Measurements from ENCODE around the gene PROS1.
"Not testable (repeated sequence)": the region's sequence is repeated elsewhere in the genome, so short reads cannot be mapped to it uniquely, and the experiment has no call there.

PROS1 gene

GRCh38 chr3:93917546-93918029 is 56.1 kb downstream of the PROS1 start:
- not testable (repeated sequence) for H2BK15ac ChIP-seq (ENCODE audit: low read length); H3K4me2 ChIP-seq (ENCODE audit: insufficient read depth, low read length, poor library complexity, severe bottlenecking)
- WGBS, 2 donors (ENCODE audit: extremely low coverage in 2 of 2, insufficient read length in 2 of 2, insufficient replicate concordance in 1 of 2): no CpG with 5 or more reads among the region's 17 CpGs

GRCh38 chr3:93913623-93914022 is 60.1 kb downstream of the PROS1 start:
- not testable (repeated sequence) for H4K8ac ChIP-seq (ENCODE audit: low read depth, low read length); H2AFZ ChIP-seq (ENCODE audit: low read length); DNase-seq (ENCODE audit: low spot score); H2BK120ac ChIP-seq (ENCODE audit: low read depth, low read length); H3K79me1 ChIP-seq (ENCODE audit: low read depth, low read length); H3K27ac ChIP-seq (replicated peaks; ENCODE audit: low read length); H3K4me1 ChIP-seq (ENCODE audit: control insufficient read depth in 2 of 2, insufficient read depth in 1 of 2, low read depth in 1 of 2, low read length in 2 of 2); H3K4ac ChIP-seq (ENCODE audit: low read length); H2AK5ac ChIP-seq (ENCODE audit: low read depth, low read length); H2BK12ac ChIP-seq (ENCODE audit: low read length); H3K14ac ChIP-seq (ENCODE audit: low read length); H2BK5ac ChIP-seq (ENCODE audit: low read length); H3K9ac ChIP-seq (ENCODE audit: low read depth, low read length, poor library complexity); H4K91ac ChIP-seq (ENCODE audit: low read depth, low read length, poor library complexity); H3K36me3 ChIP-seq (replicated peaks in 1 of 2; ENCODE audit: control insufficient read depth in 2 of 2, insufficient read depth in 2 of 2, low read length in 2 of 2); H3K4me2 ChIP-seq (ENCODE audit: insufficient read depth, low read length, poor library complexity, severe bottlenecking); H3K4me3 ChIP-seq (ENCODE audit: low read length in 2 of 2); H3K18ac ChIP-seq (ENCODE audit: low read length); H3K27me3 ChIP-seq (ENCODE audit: control insufficient read depth in 3 of 3, insufficient read depth in 3 of 3, low read depth in 1 of 3, low read length in 3 of 3); H3K9me3 ChIP-seq (replicated peaks in 1 of 2; ENCODE audit: control insufficient read depth in 2 of 2, insufficient read depth in 1 of 2, low read depth in 1 of 2, low read length in 2 of 2); H3K23ac ChIP-seq (ENCODE audit: low read depth, low read length, poor library complexity); H2BK15ac ChIP-seq (ENCODE audit: low read length)
- no CpG with 5 or more reads among the region's 1 CpG for WGBS, 2 donors (ENCODE audit: extremely low coverage in 2 of 2, insufficient read length in 2 of 2, insufficient replicate concordance in 1 of 2)

More at GRCh38 chr3:93917546-93918029, 56.1 kb downstream of the PROS1 start:
- H2BK5ac ChIP-seq (ENCODE audit: low read length); H3K27ac ChIP-seq (replicated peaks; ENCODE audit: low read length); H2BK120ac ChIP-seq (ENCODE audit: low read depth, low read length); H3K9ac ChIP-seq (ENCODE audit: low read depth, low read length, poor library complexity); H3K4me1 ChIP-seq (ENCODE audit: control insufficient read depth in 2 of 2, insufficient read depth in 1 of 2, low read depth in 1 of 2, low read length in 2 of 2); H2BK12ac ChIP-seq (ENCODE audit: low read length); H3K36me3 ChIP-seq (replicated peaks in 1 of 2; ENCODE audit: control insufficient read depth in 2 of 2, insufficient read depth in 2 of 2, low read length in 2 of 2); H4K8ac ChIP-seq (ENCODE audit: low read depth, low read length); H3K27me3 ChIP-seq (ENCODE audit: control insufficient read depth in 3 of 3, insufficient read depth in 3 of 3, low read depth in 1 of 3, low read length in 3 of 3); DNase-seq (ENCODE audit: low spot score); H2AFZ ChIP-seq (ENCODE audit: low read length); H3K14ac ChIP-seq (ENCODE audit: low read length); H3K23ac ChIP-seq (ENCODE audit: low read depth, low read length, poor library complexity); H3K79me1 ChIP-seq (ENCODE audit: low read depth, low read length); H3K18ac ChIP-seq (ENCODE audit: low read length); H2AK5ac ChIP-seq (ENCODE audit: low read depth, low read length); H3K4me3 ChIP-seq (ENCODE audit: low read length in 2 of 2); H3K9me3 ChIP-seq (replicated peaks in 1 of 2; ENCODE audit: control insufficient read depth in 2 of 2, insufficient read depth in 1 of 2, low read depth in 1 of 2, low read length in 2 of 2); H4K91ac ChIP-seq (ENCODE audit: low read depth, low read length, poor library complexity); H3K4ac ChIP-seq (ENCODE audit: low read length): not testable (repeated sequence)

- Histone ChIP-seq H2BK5ac (ENCODE audit: low read length) (no peak overlapping the region), H3K4me3 (ENCODE audit: low read length in 2 of 2) (no peak overlapping the region), H3K4ac (ENCODE audit: low read length) (no peak overlapping the region), H4K8ac (ENCODE audit: low read depth, low read length) (no peak overlapping the region), H3K79me1 (ENCODE audit: low read depth, low read length) (peaks cover 3% of the 10 kb centered on the region), H3K27ac (replicated peaks; ENCODE audit: low read length) (no peak overlapping the region), H2AK5ac (ENCODE audit: low read depth, low read length) (no peak overlapping the region), H4K91ac (ENCODE audit: low read depth, low read length, poor library complexity) (no peak overlapping the region), H3K23ac (ENCODE audit: low read depth, low read length, poor library complexity) (no peak overlapping the region), H3K4me2 (ENCODE audit: insufficient read depth, low read length, poor library complexity, severe bottlenecking) (no peak overlapping the region), H3K27me3 (ENCODE audit: control insufficient read depth in 3 of 3, insufficient read depth in 3 of 3, low read depth in 1 of 3, low read length in 3 of 3) (no peaks in the 10 kb centered on the region), H2BK120ac (ENCODE audit: low read depth, low read length) (no peak overlapping the region), H3K9me3 (replicated peaks in 1 of 2; ENCODE audit: control insufficient read depth in 2 of 2, insufficient read depth in 1 of 2, low read depth in 1 of 2, low read length in 2 of 2) (peaks cover 0 to 4% of the 10 kb centered on the region in 2 donors), H3K4me1 (ENCODE audit: control insufficient read depth in 2 of 2, insufficient read depth in 1 of 2, low read depth in 1 of 2, low read length in 2 of 2) (no peaks in the 10 kb centered on the region), H3K9ac (ENCODE audit: low read depth, low read length, poor library complexity) (no peak overlapping the region), H2BK12ac (ENCODE audit: low read length) (no peak overlapping the region), H2BK15ac (ENCODE audit: low read length) (no peak overlapping the region), H2AFZ (ENCODE audit: low read length) (no peak overlapping the region), H3K36me3 (replicated peaks in 1 of 2; ENCODE audit: control insufficient read depth in 2 of 2, insufficient read depth in 2 of 2, low read length in 2 of 2) (no peaks in the 10 kb centered on the region), H3K18ac (ENCODE audit: low read length) (no peak overlapping the region), H3K14ac (ENCODE audit: low read length) (no peak overlapping the region)
- DNase-seq (ENCODE audit: low spot score): no peak
- no CpG with 5 or more reads among the region's 2 CpGs for WGBS, 2 donors (ENCODE audit: extremely low coverage in 2 of 2, insufficient read length in 2 of 2, insufficient replicate concordance in 1 of 2)
Observed at GRCh38 chr3:93911206-93911605, 62.5 kb downstream of the PROS1 start.

- DNase-seq (ENCODE audit: low spot score): no peak
- no peak overlapping the region for H4K8ac ChIP-seq (ENCODE audit: low read depth, low read length)
- H3K79me1 ChIP-seq (ENCODE audit: low read depth, low read length): peaks cover 3% of the 10 kb centered on the region
- H3K4ac ChIP-seq (ENCODE audit: low read length): no peak overlapping the region
- no peak overlapping the region for H2BK5ac ChIP-seq (ENCODE audit: low read length)
- H3K14ac ChIP-seq (ENCODE audit: low read length): no peak overlapping the region
- H2BK120ac ChIP-seq (ENCODE audit: low read depth, low read length): no peak overlapping the region
- H3K9ac ChIP-seq (ENCODE audit: low read depth, low read length, poor library complexity): no peak overlapping the region
- H2AFZ ChIP-seq (ENCODE audit: low read length): no peak overlapping the region
- H3K18ac ChIP-seq (ENCODE audit: low read length): no peak overlapping the region
- no peak overlapping the region for H3K4me3 ChIP-seq (ENCODE audit: low read length in 2 of 2)
- H3K27ac ChIP-seq (replicated peaks; ENCODE audit: low read length): no peak overlapping the region
- H3K36me3 ChIP-seq (replicated peaks in 1 of 2; ENCODE audit: control insufficient read depth in 2 of 2, insufficient read depth in 2 of 2, low read length in 2 of 2): peaks cover 0 to 3% of the 10 kb centered on the region in 2 donors
- H4K91ac ChIP-seq (ENCODE audit: low read depth, low read length, poor library complexity): no peak overlapping the region
- no peaks in the 10 kb centered on the region for H3K27me3 ChIP-seq (ENCODE audit: control insufficient read depth in 3 of 3, insufficient read depth in 3 of 3, low read depth in 1 of 3, low read length in 3 of 3)
- H2AK5ac ChIP-seq (ENCODE audit: low read depth, low read length): no peak overlapping the region
- no peak overlapping the region for H3K4me2 ChIP-seq (ENCODE audit: insufficient read depth, low read length, poor library complexity, severe bottlenecking)
- no peak overlapping the region for H2BK12ac ChIP-seq (ENCODE audit: low read length)
- no peak overlapping the region for H2BK15ac ChIP-seq (ENCODE audit: low read length)
- H3K9me3 ChIP-seq (replicated peaks in 1 of 2; ENCODE audit: control insufficient read depth in 2 of 2, insufficient read depth in 1 of 2, low read depth in 1 of 2, low read length in 2 of 2): peaks cover 0 to 4% of the 10 kb centered on the region in 2 donors
- no peaks in the 10 kb centered on the region for H3K4me1 ChIP-seq (ENCODE audit: control insufficient read depth in 2 of 2, insufficient read depth in 1 of 2, low read depth in 1 of 2, low read length in 2 of 2)
- H3K23ac ChIP-seq (ENCODE audit: low read depth, low read length, poor library complexity): no peak overlapping the region
Observed at GRCh38 chr3:93910097-93910496, 63.6 kb downstream of the PROS1 start.

All from neuronal stem cell (in vitro differentiated cells).